ENCODE measurements around the gene LZTS2. TPM values are rescaled to one million over a fixed set of nuclear protein-coding genes. Genes with fewer than 3 reads are reported as not detected.

Gene LZTS2
- polyA plus RNA-seq, 2 of the 4 experiments (the other 2 are of a cell fraction), result 13.8 to 35.5 TPM

DNA sequence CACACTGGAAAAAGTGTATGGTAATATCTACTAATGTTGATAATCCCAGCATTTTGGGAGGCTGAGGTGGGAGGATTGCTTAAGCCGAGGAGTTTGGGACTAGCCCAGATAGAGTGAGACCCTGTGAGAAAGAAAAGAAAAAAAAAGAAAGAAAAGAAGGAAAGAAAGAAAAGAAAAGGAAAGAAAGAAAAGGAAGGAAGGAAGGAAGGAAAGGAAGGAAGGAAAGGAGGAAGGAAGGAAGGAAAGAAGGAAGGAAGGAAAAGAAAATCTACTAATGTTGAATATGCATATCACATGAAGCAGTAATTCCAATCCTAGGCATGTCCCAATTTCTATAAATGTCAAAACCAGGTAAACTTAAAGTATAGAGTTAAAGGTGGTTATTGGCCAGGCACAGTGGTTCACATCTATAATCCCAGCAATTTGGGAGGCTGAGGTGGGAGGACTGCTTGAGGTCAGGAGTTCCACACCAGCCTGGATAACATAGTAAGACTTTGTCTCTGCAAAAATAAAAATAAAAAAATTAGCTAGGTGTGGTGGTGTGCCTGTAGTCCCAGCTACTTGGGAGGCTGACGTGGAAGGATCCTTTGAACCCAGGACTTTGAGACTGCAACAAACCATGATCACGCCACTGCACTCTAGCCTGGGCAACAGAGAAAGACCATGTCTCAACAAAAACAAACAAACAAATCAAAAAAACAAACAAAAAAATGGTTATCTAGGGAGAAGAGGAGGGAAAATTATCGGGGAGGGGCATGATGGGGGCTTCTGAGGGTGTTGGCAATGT lies 57.0 kb downstream of the LZTS2 start:
- no peak for ATAC-seq

More for the DNA sequence above, 57.0 kb downstream of the LZTS2 start:
- DNase-seq (ENCODE audit: low read depth in 1 of 2, low spot score in 1 of 2) (no peak), FAIRE-seq (no peak)
- Histone ChIP-seq H3K27ac (no peak overlapping the region), H3K9me3 (no peaks in the 10 kb centered on the region), H3K4me2 (no peak overlapping the region), H3K4me1 (peaks cover 30% of the 10 kb centered on the region), H3K4me3 (no peak overlapping the region)
- TF ChIP-seq JUN (IDR thresholded peaks at IDR 0.05) (no peak), KDM1A (IDR thresholded peaks at IDR 0.05; ENCODE audit: low read depth) (no peak), MAZ (IDR thresholded peaks at IDR 0.05; ENCODE audit: borderline replicate concordance, low read depth, low read length) (no peak)
- TF ChIP-seq, protein P1, sequence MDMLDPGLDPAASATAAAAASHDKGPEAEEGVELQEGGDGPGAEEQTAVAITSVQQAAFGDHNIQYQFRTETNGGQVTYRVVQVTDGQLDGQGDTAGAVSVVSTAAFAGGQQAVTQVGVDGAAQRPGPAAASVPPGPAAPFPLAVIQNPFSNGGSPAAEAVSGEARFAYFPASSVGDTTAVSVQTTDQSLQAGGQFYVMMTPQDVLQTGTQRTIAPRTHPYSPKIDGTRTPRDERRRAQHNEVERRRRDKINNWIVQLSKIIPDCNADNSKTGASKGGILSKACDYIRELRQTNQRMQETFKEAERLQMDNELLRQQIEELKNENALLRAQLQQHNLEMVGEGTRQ (IDR thresholded peaks at IDR 0.05), result no peak
- ChIA-PET POLR2A (no interaction called here), CTCF (interaction anchor here (2.9 to 65.1 kb wide), 3 partner anchors 14 to 86 kb away, joined by 22 to 2364 read pairs (median 2364); partner anchors contain the start of genes KAZALD1, PDZD7 and SFXN3)
- WGBS (ENCODE audit: missing lambda C conversion rate), result 88% methylated on average over 4 of the region's 4 CpGs

Small RNAs within 50 kb of the gene (small RNA-seq; reads per million reads assigned to genes)
- gene MIR608, result 0 to 0.97 (median 0) reads per million in 6 experiments

Other genes starting within 250 kb of the LZTS2 start
- 12.4 and 16.6 TPM in 2 replicates for gene SLF2, start 86.8 kb upstream of the LZTS2 start, polyA plus RNA-seq (2011; rRNA removed)
- gene SLF2, start 86.8 kb upstream of the LZTS2 start, polyA plus RNA-seq (2017; fragmentation: RNase III; extraction: RNeasy Plus Mini Kit Qiagen cat#74134 plus additional on column Dnase treatment), result 12.3 to 13.6 TPM (median 13.0 TPM) in 3 replicates
- 17.4 and 31.1 TPM in 2 replicates for gene SEMA4G, start 30.3 kb upstream of the LZTS2 start, polyA plus RNA-seq (2011; rRNA removed)
- 10.2 to 13.5 TPM (median 13.3 TPM) in 3 replicates for gene SEMA4G, start 30.3 kb upstream of the LZTS2 start, polyA plus RNA-seq (2017; fragmentation: RNase III; extraction: RNeasy Plus Mini Kit Qiagen cat#74134 plus additional on column Dnase treatment)
- gene MRPL43, start 12.3 kb upstream of the LZTS2 start, polyA plus RNA-seq (2011; rRNA removed), result 76.3 and 77.4 TPM in 2 replicates
- 82.2 to 86.7 TPM (median 83.4 TPM) in 3 replicates for gene MRPL43, start 12.3 kb upstream of the LZTS2 start, polyA plus RNA-seq (2017; fragmentation: RNase III; extraction: RNeasy Plus Mini Kit Qiagen cat#74134 plus additional on column Dnase treatment)
- 21.1 and 26.7 TPM in 2 replicates for gene TWNK, start 12.3 kb upstream of the LZTS2 start, polyA plus RNA-seq (2011; rRNA removed)
- 34.7 to 36.0 TPM (median 35.9 TPM) in 3 replicates for gene TWNK, start 12.3 kb upstream of the LZTS2 start, polyA plus RNA-seq (2017; fragmentation: RNase III; extraction: RNeasy Plus Mini Kit Qiagen cat#74134 plus additional on column Dnase treatment)
- 0.20 and 0.21 TPM in 2 replicates for gene PDZD7, start 31.3 kb downstream of the LZTS2 start, polyA plus RNA-seq (2011; rRNA removed)
- 0.56 to 0.79 TPM (median 0.63 TPM) in 3 replicates for gene PDZD7, start 31.3 kb downstream of the LZTS2 start, polyA plus RNA-seq (2017; fragmentation: RNase III; extraction: RNeasy Plus Mini Kit Qiagen cat#74134 plus additional on column Dnase treatment)
- 33.7 and 42.1 TPM in 2 replicates for gene SFXN3, start 31.4 kb downstream of the LZTS2 start, polyA plus RNA-seq (2011; rRNA removed)
- gene SFXN3, start 31.4 kb downstream of the LZTS2 start, polyA plus RNA-seq (2017; fragmentation: RNase III; extraction: RNeasy Plus Mini Kit Qiagen cat#74134 plus additional on column Dnase treatment), result 26.3 to 27.6 TPM (median 26.4 TPM) in 3 replicates
- gene KAZALD1, start 62.2 kb downstream of the LZTS2 start, polyA plus RNA-seq (2011; rRNA removed), result 4.5 and 5.1 TPM in 2 replicates
- 2.5 to 4.3 TPM (median 2.9 TPM) in 3 replicates for gene KAZALD1, start 62.2 kb downstream of the LZTS2 start, polyA plus RNA-seq (2017; fragmentation: RNase III; extraction: RNeasy Plus Mini Kit Qiagen cat#74134 plus additional on column Dnase treatment)
- gene TLX1, start 131.5 kb downstream of the LZTS2 start, polyA plus RNA-seq (2011; rRNA removed), result 0.06 and 0.09 TPM in 2 replicates
- not detected in 3 replicates for gene TLX1, start 131.5 kb downstream of the LZTS2 start, polyA plus RNA-seq (2017; fragmentation: RNase III; extraction: RNeasy Plus Mini Kit Qiagen cat#74134 plus additional on column Dnase treatment)
- gene LBX1, start 229.7 kb downstream of the LZTS2 start, polyA plus RNA-seq (2011; rRNA removed), result not detected in 2 replicates
- not detected in 3 replicates for gene LBX1, start 229.7 kb downstream of the LZTS2 start, polyA plus RNA-seq (2017; fragmentation: RNase III; extraction: RNeasy Plus Mini Kit Qiagen cat#74134 plus additional on column Dnase treatment)

Measured in A549 (cell line).